SK-N-SH (cell line): ENCODE results near the gene RABGAP1L.

Experiments used
- CTCF ChIP-seq: fragments of 200-600 bp; sonication (generic); IDR thresholded peaks from 2 replicates; pipeline ENCODE4 v1.6.1; 2017; ENCODE audit warnings: antibody characterized with exemption, mild to moderate bottlenecking, moderate library complexity
- EZH2phosphoT487 ChIP-seq: fragments of 200-600 bp; sonication (generic); IDR thresholded peaks from 2 replicates; pipeline ENCODE4 v1.6.1; 2017; ENCODE audit warnings: low read depth, mixed run types, mild to moderate bottlenecking, antibody characterized with exemption, moderate library complexity, borderline replicate concordance
- GABPA ChIP-seq: IDR thresholded peaks from 2 replicates; pipeline ENCODE4 v1.4.0; 2012; ENCODE audit warnings: low read depth, mild to moderate bottlenecking
- POLR2AphosphoS5 ChIP-seq: IDR thresholded peaks from 2 replicates; pipeline ENCODE4 v1.6.1; 2012; ENCODE audit warnings: low read depth, low read length
- SMC3 ChIP-seq: IDR thresholded peaks from 2 replicates; pipeline ENCODE4 v1.6.1; 2012; ENCODE audit warnings: low read depth, low read length, improper control_type of control experiment
- TAF1 ChIP-seq: IDR thresholded peaks from 2 replicates; pipeline ENCODE4 v1.6.1; 2012; ENCODE audit warnings: low read depth, mild to moderate bottlenecking, low read length, moderate library complexity, borderline replicate concordance

GRCh38 chr1:174898102-174898797 lies 738.9 kb downstream of the RABGAP1L start:
- TF ChIP-seq CTCF (no peak), GABPA (no peak), SMC3 (no peak), EZH2phosphoT487 (no peak), TAF1 (no peak), POLR2AphosphoS5 (no peak)
